Activated B cell treated with CpG ODN at 0.5 μM for 24 hours (primary cell): ENCODE data around the gene IFNG-AS1. TPM values are rescaled to one million over a fixed set of nuclear protein-coding genes. Genes with fewer than 3 reads are reported as not detected.

Source experiments
- ATAC-seq: fragments of 200-7000 bp; cut with Tn5 transposase; one replicate; pipeline ENCODE4 v1.10.0; 2021; ENCODE audit warnings: low read depth, mild to moderate bottlenecking, moderate library complexity
- CTCF ChIA-PET: fragments of 350-600 bp; sonication (Branson Sonifier 250); formaldehyde crosslinking; loops from one replicate; lab custom pipeline; 2021; ENCODE audit warnings: antibody characterized with exemption; lab: Charles Lee
- POLR2A ChIA-PET: fragments of 350-600 bp; sonication (Branson Sonifier 250); formaldehyde crosslinking; loops from one replicate; lab custom pipeline; 2021; ENCODE audit warnings: antibody characterized with exemption; lab: Charles Lee
- DNase-seq: peaks from one replicate; pipeline ENCODE4 v3.0.0; 2022
- H3K27ac Mint-ChIP-seq: one replicate; pipeline ENCODE4 v1.8.0; 2020; ENCODE audit warnings: mixed read lengths
- H3K27me3 Mint-ChIP-seq: one replicate; pipeline ENCODE4 v1.8.0; 2021; ENCODE audit warnings: mixed read lengths
- H3K36me3 Mint-ChIP-seq: one replicate; pipeline ENCODE4 v1.8.0; 2021; ENCODE audit warnings: low read depth, mixed read lengths
- H3K4me1 Mint-ChIP-seq: one replicate; pipeline ENCODE4 v1.8.0; 2021; ENCODE audit warnings: mixed read lengths
- H3K4me3 Mint-ChIP-seq: one replicate; pipeline ENCODE4 v1.8.0; 2020; ENCODE audit warnings: mild to moderate bottlenecking, mixed read lengths
- H3K9me3 Mint-ChIP-seq: one replicate; pipeline ENCODE4 v1.8.0; 2020; ENCODE audit warnings: mixed read lengths
- CTCF ChIP-seq: fragments of 200-600 bp; IDR thresholded peaks from one replicate; pipeline ENCODE4 v1.8.0; 2022; ENCODE audit warnings: antibody characterized with exemption, mild to moderate bottlenecking
- intact Hi-C: fragments of 100-400 bp; cut with micrococcal nuclease; formaldehyde crosslinking; loops from one replicate; pipeline ENCODE4 v1.15.1; 2024
- total RNA-seq: library from RNA; stranded (reverse); gene quantifications from 2 replicates; pipeline ENCODE4 v1.2.3, GENCODE V29; 2022

Gene IFNG-AS1
- total RNA-seq, 1 donor from 2014 or later, result 3.2 TPM

DNA sequence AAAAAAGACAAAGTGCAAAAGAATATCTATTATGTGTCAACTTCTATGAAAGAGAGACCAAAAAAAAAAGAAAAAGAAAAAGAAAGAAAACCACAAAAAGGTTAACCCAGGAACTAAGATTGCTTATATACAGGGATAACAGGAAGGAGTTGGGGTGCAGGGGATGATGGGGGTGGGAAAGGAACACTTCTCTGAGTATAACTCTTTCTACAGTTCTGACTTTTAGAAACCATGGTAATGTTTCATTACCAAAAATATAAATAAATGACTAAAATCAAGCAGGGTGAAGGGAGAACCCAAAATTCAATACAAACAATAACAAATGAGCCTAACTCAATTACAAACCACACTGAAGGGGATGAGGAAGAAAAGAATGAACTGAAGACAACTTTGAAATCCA, 9.1 kb downstream of the IFNG-AS1 start:
- Mint-ChIP-seq H3K4me1 (peaks cover 17% of the 10 kb centered on the region), H3K4me3 (no peak overlapping the region), H3K9me3 (no peaks in the 10 kb centered on the region), H3K36me3 (peaks cover 17% of the 10 kb centered on the region), H3K27me3 (no peaks in the 10 kb centered on the region), H3K27ac (no peak overlapping the region)
- CTCF ChIA-PET, result no interaction called here
- ATAC-seq (no peak), DNase-seq (no peak)
- intact Hi-C loops, result no loop called here
- no peak for TF ChIP-seq CTCF
- POLR2A ChIA-PET, result no interaction called here

- peaks cover 10% of the 10 kb centered on the region for H3K4me1 Mint-ChIP-seq
Observed at GRCh38 chr12:67999244-67999643, 10.0 kb downstream of the IFNG-AS1 start.

DNA sequence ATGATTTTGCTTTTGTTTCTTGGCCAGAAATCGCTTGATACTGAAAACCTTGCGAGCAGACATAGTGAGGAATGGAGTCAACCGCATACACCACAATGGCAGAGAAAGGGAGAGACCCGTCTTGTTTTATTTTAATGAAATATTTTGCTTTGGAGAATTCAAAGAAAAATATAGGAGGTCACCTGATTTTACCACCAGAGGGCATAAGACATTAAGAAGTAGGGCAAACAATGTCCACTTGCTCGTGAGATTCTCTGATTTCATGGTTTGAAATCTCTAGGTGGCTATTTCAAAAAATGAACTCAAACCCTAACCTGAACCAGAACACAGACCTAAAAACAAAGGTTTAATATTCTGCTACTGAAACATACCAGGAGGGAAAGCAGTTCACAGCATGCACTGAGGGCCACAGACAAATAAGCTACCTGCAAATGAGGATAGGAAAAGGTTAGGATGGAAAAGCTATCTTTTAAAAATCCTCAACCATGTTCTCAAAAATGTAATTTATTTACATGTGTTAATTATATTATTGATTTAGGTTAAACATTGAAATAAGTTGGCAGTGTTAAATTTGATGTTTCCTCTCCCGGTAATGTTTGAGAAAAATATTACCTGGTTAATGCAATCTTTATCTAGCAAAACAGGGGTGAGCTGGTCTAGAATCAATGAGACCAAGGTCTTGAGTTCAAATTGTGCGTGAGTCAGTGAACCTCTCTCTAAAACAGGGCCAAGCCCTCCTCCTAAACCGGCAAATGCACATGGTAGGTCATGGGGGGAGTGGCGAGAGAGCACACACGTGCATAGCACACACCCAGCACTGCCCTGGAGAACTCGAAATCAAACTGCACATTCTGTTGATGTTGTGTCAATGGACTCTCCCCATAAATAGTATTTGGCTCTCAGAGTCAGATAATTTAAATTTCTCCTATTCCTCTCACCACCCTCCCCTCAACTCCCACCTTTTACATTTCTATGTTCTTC, 12.5 kb downstream of the IFNG-AS1 start:
- no peak for DNase-seq
- intact Hi-C loops, result loop anchor here (1.0 to 2.0 kb wide), 3 partner anchors 11 to 315 kb away; no protein-coding TSS in a partner anchor
- no peak for TF ChIP-seq CTCF
- Mint-ChIP-seq H3K36me3 (peaks cover 15% of the 10 kb centered on the region), H3K4me1 (peaks cover 10% of the 10 kb centered on the region), H3K27me3 (no peaks in the 10 kb centered on the region), H3K4me3 (no peak overlapping the region), H3K27ac (no peak overlapping the region), H3K9me3 (no peaks in the 10 kb centered on the region)
- ATAC-seq, result peak; percentile 37
- POLR2A ChIA-PET, result interaction anchor here (0.6 kb wide), 1 partner anchor 13 kb away, joined by 3 read pairs; no protein-coding TSS in a partner anchor
- CTCF ChIA-PET, result interaction anchor here (0.7 to 1.4 kb wide), 8 partner anchors 10 to 1058 kb away, joined by 3 to 4 read pairs (median 3); partner anchors contain the start of gene IFNG-AS1

More at GRCh38 chr12:67999244-67999643, 10.0 kb downstream of the IFNG-AS1 start:
- Mint-ChIP-seq H3K27me3 (no peaks in the 10 kb centered on the region), H3K9me3 (no peaks in the 10 kb centered on the region), H3K27ac (no peak overlapping the region), H3K4me3 (no peak overlapping the region), H3K36me3 (peaks cover 17% of the 10 kb centered on the region)
- ATAC-seq, result no peak
- DNase-seq, result no peak
- intact Hi-C loops, result no loop called here
- no peak for TF ChIP-seq CTCF
- ChIA-PET POLR2A (no interaction called here), CTCF (no interaction called here)

DNA sequence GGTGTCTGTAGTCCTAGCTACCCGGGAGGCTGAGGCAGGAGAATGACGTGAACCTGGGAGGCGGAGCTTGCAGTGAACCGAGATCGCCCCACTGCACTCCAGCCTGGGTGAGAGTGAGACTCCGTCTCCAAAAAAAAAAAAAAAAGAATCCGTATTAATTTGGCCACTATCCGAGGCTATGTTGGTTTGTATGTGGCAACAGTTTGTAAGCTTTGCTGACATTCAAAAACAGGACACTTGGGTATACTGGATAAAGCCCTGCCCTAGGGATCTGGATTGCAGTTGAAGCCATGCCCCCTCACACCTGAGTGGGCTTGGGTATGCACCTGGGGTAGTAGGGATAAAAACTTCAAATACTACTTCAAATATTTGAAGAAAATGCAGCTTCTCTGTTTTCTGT, 14.5 kb downstream of the IFNG-AS1 start:
- POLR2A ChIA-PET, result interaction anchor here (0.6 kb wide), 1 partner anchor 45 kb away, joined by 3 read pairs; no protein-coding TSS in a partner anchor

More for the DNA sequence above, 14.5 kb downstream of the IFNG-AS1 start:
- intact Hi-C loops, result no loop called here
- peaks cover 20% of the 10 kb centered on the region for H3K36me3 Mint-ChIP-seq
- no peak overlapping the region for H3K27ac Mint-ChIP-seq
- no peak for DNase-seq
- no peak for ATAC-seq
- no peak overlapping the region for H3K4me3 Mint-ChIP-seq
- H3K4me1 Mint-ChIP-seq, result peaks cover 9% of the 10 kb centered on the region
- H3K9me3 Mint-ChIP-seq, result no peaks in the 10 kb centered on the region
- TF ChIP-seq CTCF, result no peak
- no peaks in the 10 kb centered on the region for H3K27me3 Mint-ChIP-seq
- CTCF ChIA-PET, result interaction anchor here (1.2 kb wide), 1 partner anchor 12 kb away, joined by 4 read pairs; no protein-coding TSS in a partner anchor
